MM.1S (cell line): ENCODE measurements around the gene CENPT.

ENCODE experiments used
- EZH2 ChIP-seq: fragments of 300-600 bp; sonication (generic); optimal IDR thresholded peaks from 2 replicates; pipeline ENCODE3; 2017; ENCODE audit warnings: low read depth, mild to moderate bottlenecking, antibody characterized with exemption, low read length, mixed read lengths
- TF ChIP-seq, protein P1 (sequence below): fragments of 300-600 bp; sonication (generic); IDR thresholded peaks from 2 replicates; pipeline ENCODE4 v1.5.1; 2016; ENCODE audit warnings: antibody characterized with exemption, low read length, mixed read lengths

GRCh38 chr16:67883146-67883871, 35.8 kb upstream of the CENPT start:
- TF ChIP-seq, protein P1, sequence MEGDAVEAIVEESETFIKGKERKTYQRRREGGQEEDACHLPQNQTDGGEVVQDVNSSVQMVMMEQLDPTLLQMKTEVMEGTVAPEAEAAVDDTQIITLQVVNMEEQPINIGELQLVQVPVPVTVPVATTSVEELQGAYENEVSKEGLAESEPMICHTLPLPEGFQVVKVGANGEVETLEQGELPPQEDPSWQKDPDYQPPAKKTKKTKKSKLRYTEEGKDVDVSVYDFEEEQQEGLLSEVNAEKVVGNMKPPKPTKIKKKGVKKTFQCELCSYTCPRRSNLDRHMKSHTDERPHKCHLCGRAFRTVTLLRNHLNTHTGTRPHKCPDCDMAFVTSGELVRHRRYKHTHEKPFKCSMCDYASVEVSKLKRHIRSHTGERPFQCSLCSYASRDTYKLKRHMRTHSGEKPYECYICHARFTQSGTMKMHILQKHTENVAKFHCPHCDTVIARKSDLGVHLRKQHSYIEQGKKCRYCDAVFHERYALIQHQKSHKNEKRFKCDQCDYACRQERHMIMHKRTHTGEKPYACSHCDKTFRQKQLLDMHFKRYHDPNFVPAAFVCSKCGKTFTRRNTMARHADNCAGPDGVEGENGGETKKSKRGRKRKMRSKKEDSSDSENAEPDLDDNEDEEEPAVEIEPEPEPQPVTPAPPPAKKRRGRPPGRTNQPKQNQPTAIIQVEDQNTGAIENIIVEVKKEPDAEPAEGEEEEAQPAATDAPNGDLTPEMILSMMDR: no peak
- TF ChIP-seq EZH2: no peak
